ENCODE data around the gene ASB4. TPM values are rescaled to one million over a fixed set of nuclear protein-coding genes. Genes with fewer than 3 reads are reported as not detected.

Gene ASB4
- total RNA-seq, 4 donors from 2014 or later = 0.19 TPM; not detected in 3

DNA sequence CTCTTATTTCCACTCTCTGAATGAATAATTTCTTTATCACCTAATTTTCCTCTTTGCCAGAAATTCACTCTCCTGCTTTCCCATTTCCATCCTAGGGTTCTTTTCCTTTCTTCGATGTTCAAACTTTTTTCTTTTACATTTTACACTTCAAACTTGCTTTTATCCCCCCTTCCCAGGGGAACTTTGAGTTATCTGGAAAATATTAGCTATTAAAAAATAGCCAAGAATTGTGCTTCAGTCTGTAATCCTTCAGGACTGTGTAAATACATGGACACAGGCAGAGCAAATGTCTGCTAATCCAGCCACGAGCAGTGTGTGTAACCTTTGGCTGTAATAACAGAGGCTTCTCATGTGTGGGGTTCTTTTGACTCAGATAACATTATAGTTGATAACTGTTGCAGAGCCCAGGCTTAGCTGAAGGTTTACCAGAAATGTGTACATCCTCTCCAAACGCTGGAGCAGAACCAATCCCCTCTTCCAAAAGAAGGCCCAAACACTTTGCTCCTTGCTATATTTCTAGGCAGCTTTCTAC, 4.6 kb downstream of the ASB4 start:
- WGBS, 2 donors = 42 to 52% methylated on average over 3 of the region's 3 CpGs
- DNase-seq = no peak
- intact Hi-C loops (cut with DNase I) = no loop called here

DNA sequence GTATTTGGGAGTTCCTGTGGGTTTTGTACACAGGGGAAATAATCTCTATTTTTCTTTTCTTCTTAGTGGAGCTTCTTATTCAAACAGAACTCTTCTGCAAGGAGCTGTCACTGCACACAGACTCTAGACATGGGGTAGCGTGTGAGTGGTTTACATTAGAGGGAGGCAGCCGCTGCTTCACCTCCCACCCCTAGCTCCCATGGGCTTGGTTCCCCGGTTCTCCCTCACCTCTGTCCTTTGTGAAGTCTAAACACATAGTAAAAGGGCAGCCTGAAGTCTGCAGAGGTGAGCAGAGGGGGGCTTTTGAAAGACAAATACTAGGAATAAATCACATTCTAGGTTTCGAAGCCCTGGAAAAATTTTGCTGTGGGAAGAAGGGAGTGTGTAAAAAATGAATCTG, 5.5 kb downstream of the ASB4 start:
- no peak overlapping the region for H3K27ac ChIP-seq
- no peaks in the 10 kb centered on the region for H3K9me3 ChIP-seq
- no peak overlapping the region for H3K4me3 ChIP-seq
- DNase-seq = no peak
- TF ChIP-seq POLR2A (IDR thresholded peaks at IDR 0.05) = no peak
- TF ChIP-seq, protein P1, sequence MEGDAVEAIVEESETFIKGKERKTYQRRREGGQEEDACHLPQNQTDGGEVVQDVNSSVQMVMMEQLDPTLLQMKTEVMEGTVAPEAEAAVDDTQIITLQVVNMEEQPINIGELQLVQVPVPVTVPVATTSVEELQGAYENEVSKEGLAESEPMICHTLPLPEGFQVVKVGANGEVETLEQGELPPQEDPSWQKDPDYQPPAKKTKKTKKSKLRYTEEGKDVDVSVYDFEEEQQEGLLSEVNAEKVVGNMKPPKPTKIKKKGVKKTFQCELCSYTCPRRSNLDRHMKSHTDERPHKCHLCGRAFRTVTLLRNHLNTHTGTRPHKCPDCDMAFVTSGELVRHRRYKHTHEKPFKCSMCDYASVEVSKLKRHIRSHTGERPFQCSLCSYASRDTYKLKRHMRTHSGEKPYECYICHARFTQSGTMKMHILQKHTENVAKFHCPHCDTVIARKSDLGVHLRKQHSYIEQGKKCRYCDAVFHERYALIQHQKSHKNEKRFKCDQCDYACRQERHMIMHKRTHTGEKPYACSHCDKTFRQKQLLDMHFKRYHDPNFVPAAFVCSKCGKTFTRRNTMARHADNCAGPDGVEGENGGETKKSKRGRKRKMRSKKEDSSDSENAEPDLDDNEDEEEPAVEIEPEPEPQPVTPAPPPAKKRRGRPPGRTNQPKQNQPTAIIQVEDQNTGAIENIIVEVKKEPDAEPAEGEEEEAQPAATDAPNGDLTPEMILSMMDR (IDR thresholded peaks at IDR 0.05) = no peak
- WGBS, 2 donors = 90 to 92% methylated on average over 2 of the region's 4 CpGs
- H3K4me1 ChIP-seq = no peaks in the 10 kb centered on the region
- intact Hi-C loops (cut with DNase I) = no loop called here
- no peaks in the 10 kb centered on the region for H3K27me3 ChIP-seq
- H3K36me3 ChIP-seq = no peaks in the 10 kb centered on the region

More for the DNA sequence above, 4.6 kb downstream of the ASB4 start:
- Histone ChIP-seq H3K36me3 (no peaks in the 10 kb centered on the region), H3K4me3 (no peak overlapping the region), H3K27ac (no peak overlapping the region), H3K9me3 (no peaks in the 10 kb centered on the region), H3K4me1 (no peaks in the 10 kb centered on the region), H3K27me3 (peaks cover 0 to under 1% (median 0%) of the 10 kb centered on the region in 4 donors)
- TF ChIP-seq POLR2A (IDR thresholded peaks at IDR 0.05) = no peak
- TF ChIP-seq, protein P1 (IDR thresholded peaks at IDR 0.05) = no peak

DNA sequence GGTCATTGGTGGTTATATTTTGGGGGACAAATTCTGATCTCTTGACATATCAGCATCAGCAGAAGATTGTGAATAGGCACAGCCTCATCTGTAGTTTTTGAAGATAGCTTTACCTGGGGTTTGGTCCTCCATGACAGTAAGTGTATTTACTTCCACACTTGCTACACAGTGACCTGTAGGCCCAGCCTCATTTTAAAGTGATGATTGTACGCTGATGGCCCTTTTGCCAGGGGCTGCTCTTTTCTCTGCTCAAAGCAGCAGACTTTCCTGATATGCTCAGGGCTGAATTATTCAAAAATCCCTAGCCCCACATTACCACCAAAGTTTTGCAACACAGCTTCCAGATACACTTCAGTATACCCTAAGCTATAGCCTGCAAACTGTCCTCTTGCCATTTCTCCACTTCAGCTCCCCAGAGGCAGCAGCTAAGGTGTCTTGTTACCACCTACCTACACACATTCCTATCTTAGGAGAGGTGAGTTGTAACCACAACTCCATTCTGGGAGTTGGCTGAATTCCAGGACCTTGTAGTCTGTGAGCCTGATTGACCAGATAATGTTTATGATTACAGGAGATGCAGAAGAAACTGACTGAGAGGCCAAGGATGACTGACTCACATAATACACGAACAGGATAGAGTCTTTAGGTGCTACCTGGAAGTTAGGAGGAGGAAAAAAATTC, 6.0 kb downstream of the ASB4 start:
- intact Hi-C loops (cut with DNase I) = no loop called here
- H3K27ac ChIP-seq = no peak overlapping the region
- 44 to 73% methylated on average over 2 of the region's 2 CpGs for WGBS, 2 donors
- H3K27me3 ChIP-seq = no peaks in the 10 kb centered on the region
- H3K4me1 ChIP-seq = no peaks in the 10 kb centered on the region
- DNase-seq = no peak
- no peaks in the 10 kb centered on the region for H3K36me3 ChIP-seq
- no peak overlapping the region for H3K4me3 ChIP-seq
- H3K9me3 ChIP-seq = no peaks in the 10 kb centered on the region
- no peak for TF ChIP-seq POLR2A (IDR thresholded peaks at IDR 0.05)
- TF ChIP-seq, protein P1 (IDR thresholded peaks at IDR 0.05) = no peak

DNA sequence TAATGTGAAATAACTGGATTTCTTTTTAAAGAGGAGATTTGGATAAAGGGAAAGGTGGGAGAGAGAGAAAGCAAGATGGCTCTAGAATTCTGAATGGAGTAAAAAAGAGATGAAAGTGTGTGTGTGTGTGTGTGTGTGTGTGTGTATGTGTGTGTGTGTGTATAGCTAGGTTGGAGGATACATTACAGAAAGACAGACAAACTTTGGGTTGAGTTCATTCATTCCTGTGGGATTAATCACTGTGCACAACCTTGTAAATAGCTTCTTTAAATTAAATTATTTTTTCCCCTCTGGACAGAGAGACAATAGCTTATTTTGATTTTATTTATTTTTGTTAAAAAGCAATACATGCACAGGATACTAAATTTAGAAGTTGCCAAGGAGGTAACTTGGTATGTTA, 7.5 kb downstream of the ASB4 start:
- Histone ChIP-seq H3K27ac (no peak overlapping the region), H3K9me3 (no peaks in the 10 kb centered on the region), H3K27me3 (no peaks in the 10 kb centered on the region), H3K4me1 (no peaks in the 10 kb centered on the region), H3K36me3 (no peaks in the 10 kb centered on the region), H3K4me3 (no peak overlapping the region)
- intact Hi-C loops (cut with DNase I) = no loop called here
- no peak for TF ChIP-seq POLR2A (IDR thresholded peaks at IDR 0.05)
- TF ChIP-seq, protein P1 (IDR thresholded peaks at IDR 0.05) = no peak
- DNase-seq = no peak

DNA sequence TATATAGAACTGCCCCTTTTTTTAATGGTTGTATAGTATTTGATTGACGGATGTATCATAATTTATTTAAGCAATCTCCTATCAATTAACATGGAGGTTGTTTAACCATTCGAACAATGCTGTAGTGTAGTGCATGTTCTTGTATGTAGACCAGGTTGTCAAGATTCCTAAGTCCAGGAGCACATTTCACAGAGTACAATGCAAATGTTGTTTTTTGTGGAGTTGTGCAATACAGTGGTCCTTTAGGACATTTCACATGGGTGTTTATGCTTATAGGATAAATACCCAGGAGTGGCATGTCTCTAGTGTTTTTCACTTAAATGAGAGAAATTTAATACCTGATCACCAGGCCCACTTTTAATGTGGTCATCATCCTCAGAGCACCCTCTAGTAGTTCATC, 8.1 kb downstream of the ASB4 start:
- Histone ChIP-seq H3K36me3 (no peaks in the 10 kb centered on the region), H3K27me3 (no peaks in the 10 kb centered on the region), H3K27ac (no peak overlapping the region), H3K4me1 (no peaks in the 10 kb centered on the region), H3K4me3 (no peak overlapping the region), H3K9me3 (no peaks in the 10 kb centered on the region)
- WGBS, 2 donors = 61 to 66% methylated on average over 2 of the region's 2 CpGs
- TF ChIP-seq, protein P1 (IDR thresholded peaks at IDR 0.05) = no peak
- TF ChIP-seq POLR2A (IDR thresholded peaks at IDR 0.05) = no peak
- intact Hi-C loops (cut with DNase I) = no loop called here
- no peak for DNase-seq

Data from esophagus squamous epithelium (tissue), 5 donors.